Hepatocyte (in vitro differentiated cells): ENCODE data around the gene PARP6. TPM values are rescaled to one million over a fixed set of nuclear protein-coding genes. Genes with fewer than 3 reads are reported as not detected.

Experiments used
- DNase-seq: peaks from one replicate; pipeline ENCODE4 v3.0.0-alpha.2; 2016; ENCODE audit warnings: low spot score
- H2AFZ ChIP-seq: fragments of 200-600 bp; sonication (generic); 2 replicates; pipeline ENCODE4 v1.6.0; 2016; ENCODE audit warnings: antibody characterized with exemption, mild to moderate bottlenecking
- H3K27ac ChIP-seq: fragments of 200-600 bp; sonication (generic); 2 replicates; pipeline ENCODE4 v1.5.1; 2016; ENCODE audit warnings: mild to moderate bottlenecking
- H3K27me3 ChIP-seq: fragments of 200-600 bp; sonication (generic); 2 replicates; pipeline ENCODE4 v1.6.1; 2016
- H3K36me3 ChIP-seq: fragments of 200-600 bp; sonication (generic); replicated peaks from 2 replicates; pipeline ENCODE4 v1.5.1; 2016; ENCODE audit warnings: low read depth; ENCODE audit not compliant: insufficient read depth
- H3K4me1 ChIP-seq: fragments of 200-600 bp; sonication (generic); 2 replicates; pipeline ENCODE4 v1.5.1; 2016; ENCODE audit warnings: mild to moderate bottlenecking, moderate library complexity; ENCODE audit not compliant: insufficient read depth
- H3K4me2 ChIP-seq: fragments of 200-600 bp; sonication (generic); 2 replicates; pipeline ENCODE4 v1.6.0; 2016
- H3K4me3 ChIP-seq: fragments of 200-600 bp; sonication (generic); 2 replicates; pipeline ENCODE4 v1.5.1; 2016; ENCODE audit warnings: mild to moderate bottlenecking
- H3K79me2 ChIP-seq: fragments of 200-600 bp; sonication (generic); 2 replicates; pipeline ENCODE4 v1.6.0; 2017; ENCODE audit warnings: mild to moderate bottlenecking
- H3K9me2 ChIP-seq: fragments of 200-600 bp; sonication (generic); replicated peaks from 2 replicates; pipeline ENCODE4 v1.6.0; 2017; ENCODE audit warnings: mild to moderate bottlenecking; ENCODE audit not compliant: insufficient read depth
- H3K9me3 ChIP-seq: fragments of 200-600 bp; sonication (generic); 2 replicates; pipeline ENCODE4 v1.5.1; 2016; ENCODE audit warnings: low read depth, mild to moderate bottlenecking
- H4K20me1 ChIP-seq: fragments of 200-600 bp; sonication (generic); 2 replicates; pipeline ENCODE4 v1.6.0; 2016; ENCODE audit warnings: mild to moderate bottlenecking; ENCODE audit not compliant: insufficient read depth, poor library complexity, severe bottlenecking
- CTCF ChIP-seq: fragments of 200-600 bp; sonication (generic); IDR thresholded peaks from 2 replicates; pipeline ENCODE4 v1.5.1; 2016; ENCODE audit warnings: antibody characterized with exemption, mild to moderate bottlenecking; ENCODE audit not compliant: poor library complexity
- EZH2 ChIP-seq: fragments of 200-600 bp; sonication (generic); IDR thresholded peaks from 2 replicates; pipeline ENCODE4 v1.6.1; 2016; ENCODE audit warnings: antibody characterized with exemption, mild to moderate bottlenecking, borderline replicate concordance
- EZH2phosphoT487 ChIP-seq: fragments of 200-600 bp; sonication (generic); IDR thresholded peaks from one replicate; pipeline ENCODE4 v1.6.1; 2018; ENCODE audit warnings: antibody characterized with exemption, mild to moderate bottlenecking, low read depth, moderate library complexity; ENCODE audit not compliant: unreplicated experiment, severe bottlenecking
- WGBS: methylation state at CpG from one replicate; pipeline ENCODE4 v1.1.6; 2016; ENCODE audit warnings: low lambda C conversion rate; ENCODE audit errors: missing lambda C conversion rate; 5-methylcytosine and 5-hydroxymethylcytosine counted together
- polyA plus RNA-seq: library from polyadenylated mRNA; unstranded; fragments of >200 nt; fragmentation: Nextera tagmentation; extraction: Ambion mirVana; gene quantifications from 2 replicates; pipeline ENCODE4 v1.2.1, GENCODE V29; 2016
- total RNA-seq: library from RNA; depleted of rRNA; stranded (reverse); fragments of >200 nt; gene quantifications from 2 replicates; pipeline ENCODE4 v1.2.3, GENCODE V29; 2014

Gene PARP6
- total and polyA plus RNA-seq, 2 experiments from 2014 or later = 57.1 to 61.4 TPM

- DNase-seq = peak; percentile 4
- H3K36me3 ChIP-seq = no peaks in the 10 kb centered on the region
- H3K9me2 ChIP-seq = no peaks in the 10 kb centered on the region
- no peak overlapping the region for H2AFZ ChIP-seq
- H3K4me3 ChIP-seq = no peak overlapping the region
- H3K27me3 ChIP-seq = peaks cover 6% of the 10 kb centered on the region
- H3K4me2 ChIP-seq = no peak overlapping the region
- no peaks in the 10 kb centered on the region for H3K4me1 ChIP-seq
- TF ChIP-seq EZH2phosphoT487 = no peak
- TF ChIP-seq CTCF = no peak
- no peak for TF ChIP-seq EZH2
- H3K27ac ChIP-seq = no peak overlapping the region
- no peaks in the 10 kb centered on the region for H4K20me1 ChIP-seq
- no peaks in the 10 kb centered on the region for H3K79me2 ChIP-seq
- 46% methylated on average over 2 of the region's 2 CpGs for WGBS
- peaks cover 1% of the 10 kb centered on the region for H3K9me3 ChIP-seq
Measured at GRCh38 chr15:72318408-72318942, 46.1 kb upstream of the PARP6 start.

GRCh38 chr15:72315706-72316370 lies 43.5 kb upstream of the PARP6 start:
- Histone ChIP-seq H3K36me3 (no peaks in the 10 kb centered on the region), H3K27me3 (peaks cover 6% of the 10 kb centered on the region), H3K4me2 (no peak overlapping the region), H2AFZ (no peak overlapping the region), H3K27ac (no peak overlapping the region), H3K4me3 (no peak overlapping the region), H3K79me2 (no peaks in the 10 kb centered on the region), H3K9me3 (no peaks in the 10 kb centered on the region), H3K9me2 (no peaks in the 10 kb centered on the region), H4K20me1 (no peaks in the 10 kb centered on the region), H3K4me1 (no peaks in the 10 kb centered on the region)
- WGBS = 67% methylated on average over 6 of the region's 6 CpGs
- peak; percentile 22 for DNase-seq
- TF ChIP-seq CTCF (no peak), EZH2phosphoT487 (no peak), EZH2 (no peak)

GRCh38 chr15:72313881-72314280 lies 41.5 kb upstream of the PARP6 start:
- no peak for DNase-seq
- TF ChIP-seq CTCF (no peak), EZH2phosphoT487 (no peak), EZH2 (no peak)

More at GRCh38 chr15:72313881-72314280, 41.5 kb upstream of the PARP6 start:
- H3K9me3 ChIP-seq = no peaks in the 10 kb centered on the region
- no peak overlapping the region for H3K4me3 ChIP-seq
- H3K27me3 ChIP-seq = peaks cover 3% of the 10 kb centered on the region
- H3K27ac ChIP-seq = no peak overlapping the region
- H3K9me2 ChIP-seq = no peaks in the 10 kb centered on the region
- 85% methylated on average over 2 of the region's 2 CpGs for WGBS
- H3K79me2 ChIP-seq = no peaks in the 10 kb centered on the region
- no peak overlapping the region for H3K4me2 ChIP-seq
- no peaks in the 10 kb centered on the region for H3K36me3 ChIP-seq
- no peaks in the 10 kb centered on the region for H4K20me1 ChIP-seq
- no peaks in the 10 kb centered on the region for H3K4me1 ChIP-seq
- no peak overlapping the region for H2AFZ ChIP-seq
